Measurements from ENCODE around the gene CTU1.
A peak's percentile ranks its signal among the peaks of the same experiment; 100 is the strongest.

Gene CTU1

GRCh38 chr19:51094696-51095279, 13.4 kb downstream of the CTU1 start (continued):
- no peak for TF ChIP-seq ZNF157 (tag by site-specific recombination; IDR thresholded peaks at IDR 0.05)
- no peak for TF ChIP-seq ZNF792 (tag by site-specific recombination; IDR thresholded peaks at IDR 0.05)
- no peak for TF ChIP-seq ZNF112 (tag by site-specific recombination; IDR thresholded peaks at IDR 0.05)
- no peak for TF ChIP-seq ZNF549 (tag by site-specific recombination; IDR thresholded peaks at IDR 0.05)
- peak; percentile 49; the same call in 1 of the 2 replicates for TF ChIP-seq TCF7L2 (IDR thresholded peaks at IDR 0.05; ENCODE audit: borderline replicate concordance, low read depth, low read length)
- no peak for TF ChIP-seq ATF2 (tag by site-specific recombination; IDR thresholded peaks at IDR 0.05; ENCODE audit: low read depth)
- no peak for TF ChIP-seq ZBTB48 (tag by site-specific recombination; IDR thresholded peaks at IDR 0.05)
- no peak for TF ChIP-seq ZNF211 (tag by site-specific recombination; IDR thresholded peaks at IDR 0.05; ENCODE audit: low read depth)
- TF ChIP-seq ZNF155 (tag by site-specific recombination; IDR thresholded peaks at IDR 0.05): no peak
- TF ChIP-seq ZBTB20 (tag by site-specific recombination; IDR thresholded peaks at IDR 0.05): no peak
- 0 out of 2 replicates have a peak, but pooled peaks have one; percentile 25 for TF ChIP-seq KLF8 (tag by site-specific recombination; IDR thresholded peaks at IDR 0.05)
- TF ChIP-seq ZBTB44 (tag by site-specific recombination; IDR thresholded peaks at IDR 0.05): no peak
- no peak for TF ChIP-seq OVOL3 (tag by site-specific recombination; IDR thresholded peaks at IDR 0.05)
- TF ChIP-seq ZNF140 (tag by site-specific recombination; IDR thresholded peaks at IDR 0.05): no peak
- no peak for TF ChIP-seq ZNF184 (tag by site-specific recombination; IDR thresholded peaks at IDR 0.05)
- TF ChIP-seq ZFHX2 (tag by site-specific recombination; conservative IDR thresholded peaks at IDR 0.05): 0 out of 2 replicates have a peak, but pooled peaks have one; percentile 8
- TF ChIP-seq ZNF600 (tag by site-specific recombination; IDR thresholded peaks at IDR 0.05): no peak
- TF ChIP-seq SCRT2 (tag by site-specific recombination; IDR thresholded peaks at IDR 0.05): no peak
- no peak for TF ChIP-seq ZNF48 (tag by site-specific recombination; IDR thresholded peaks at IDR 0.05)
- TF ChIP-seq ZNF280D (tag by site-specific recombination; IDR thresholded peaks at IDR 0.05): no peak
- peak; percentile 54; the same call in 1 of the 2 replicates for TF ChIP-seq BCL11B (tag by site-specific recombination; IDR thresholded peaks at IDR 0.05; ENCODE audit: low read depth)
- TF ChIP-seq CTCF (tag by site-specific recombination; IDR thresholded peaks at IDR 0.05): peak; percentile 74
- no peak for TF ChIP-seq ZNF670 (tag by site-specific recombination; IDR thresholded peaks at IDR 0.05; ENCODE audit: low read depth)
- TF ChIP-seq EGR2 (tag by site-specific recombination; IDR thresholded peaks at IDR 0.05; ENCODE audit: low read depth): no peak
- no peak for TF ChIP-seq YY1 (tag by site-specific recombination; IDR thresholded peaks at IDR 0.05)
- peak; percentile 95 for TF ChIP-seq ZNF362 (tag by site-specific recombination; IDR thresholded peaks at IDR 0.05)
- TF ChIP-seq ZNF558 (tag by site-specific recombination; IDR thresholded peaks at IDR 0.05): no peak
- TF ChIP-seq ZNF624 (tag by site-specific recombination; IDR thresholded peaks at IDR 0.05): no peak
- no peak for TF ChIP-seq ZSCAN16 (tag by site-specific recombination; IDR thresholded peaks at IDR 0.05)
